GM21447 (cell line): ENCODE results near the gene SMYD3.

ENCODE experiments used
- ATAC-seq: cut with Tn5 transposase; IDR thresholded peaks from one replicate; pipeline ENCODE4 v1.9.1; 2021; ENCODE audit not compliant: unreplicated experiment

The SMYD3 gene

DNA sequence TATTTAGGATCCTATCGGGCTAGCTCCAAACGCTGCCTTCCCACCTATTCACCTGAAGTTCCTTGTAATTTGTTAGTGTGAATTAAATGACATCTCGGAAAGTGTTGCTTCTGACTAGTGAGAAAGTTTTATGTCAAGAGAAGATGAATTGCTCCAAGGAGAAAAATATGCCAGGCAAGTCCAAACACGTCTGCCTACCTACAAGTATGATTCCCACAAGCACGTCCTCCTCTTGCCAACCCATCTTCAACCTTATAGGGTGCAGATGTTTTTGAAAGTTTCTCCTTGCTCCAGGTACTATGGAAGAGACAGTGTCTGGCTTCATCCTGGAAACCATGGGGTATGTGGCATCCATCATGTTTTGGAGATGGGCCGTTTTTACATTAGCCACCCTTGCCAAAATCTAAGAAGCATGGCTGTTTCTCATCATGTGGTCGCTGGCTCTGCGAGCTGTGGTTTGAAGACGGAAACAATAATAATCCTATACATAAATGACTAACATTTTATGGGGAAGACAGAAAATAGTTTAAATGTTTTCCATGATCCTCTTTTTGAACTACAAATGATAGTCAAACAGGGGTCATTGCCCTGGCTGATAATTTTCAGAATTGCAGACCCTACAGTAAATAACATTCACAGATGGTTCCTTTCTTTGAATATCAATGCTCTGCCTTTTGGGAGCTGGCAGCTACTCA, 505.8 kb downstream of the SMYD3 start:
- no peak for ATAC-seq

- no peak for ATAC-seq
Measured at GRCh38 chr1:246000638-246001015, 506.5 kb downstream of the SMYD3 start.

GRCh38 chr1:245999697-246000637, 507.1 kb downstream of the SMYD3 start:
- ATAC-seq, result peak; percentile 84

- no peak for ATAC-seq
Measured at GRCh38 chr1:245997471-245998258, 509.4 kb downstream of the SMYD3 start.

GRCh38 chr1:245996811-245997210, 510.3 kb downstream of the SMYD3 start:
- no peak for ATAC-seq

DNA sequence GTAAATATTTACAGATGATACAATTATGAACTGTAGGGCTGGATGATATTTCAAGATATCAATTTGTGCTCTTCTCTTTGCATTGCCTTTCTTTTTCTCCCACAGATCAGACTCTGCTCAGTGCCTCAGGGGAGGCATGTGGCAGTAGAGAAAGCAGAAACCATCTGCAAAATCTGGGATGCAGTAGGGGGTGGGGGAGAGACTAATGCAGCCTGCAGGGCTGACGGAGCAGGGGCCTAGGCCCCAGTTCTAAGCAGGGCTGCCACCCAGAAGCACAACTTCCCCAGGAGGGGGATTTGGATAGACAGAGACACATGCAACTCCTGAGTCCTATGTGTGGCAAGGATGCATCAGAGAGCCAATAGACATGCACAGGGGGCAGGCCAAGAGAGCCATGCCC, 511.6 kb downstream of the SMYD3 start:
- no peak for ATAC-seq

DNA sequence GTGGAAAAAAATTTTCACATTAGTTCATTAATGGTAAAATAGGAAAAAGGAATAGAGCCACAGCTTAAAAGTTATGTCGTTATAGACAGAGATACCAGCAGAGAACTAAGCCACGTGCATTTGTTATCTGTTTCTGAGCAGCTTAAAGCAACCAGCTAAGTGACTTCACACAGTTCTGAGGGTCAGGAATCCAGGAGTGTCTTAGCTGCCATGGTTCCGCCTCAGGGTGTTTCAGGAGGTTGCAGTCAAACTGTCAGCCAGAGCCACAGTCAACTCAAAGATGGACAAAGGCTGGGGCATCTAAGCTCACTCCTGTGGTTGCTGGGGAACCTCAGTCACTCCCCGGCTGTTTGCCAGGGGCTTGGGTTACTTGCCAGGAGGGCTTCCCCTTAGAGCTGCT, 515.8 kb downstream of the SMYD3 start:
- no peak for ATAC-seq

GRCh38 chr1:245990315-245991022, 516.6 kb downstream of the SMYD3 start:
- ATAC-seq, result no peak

GRCh38 chr1:245988393-245989078, 518.5 kb downstream of the SMYD3 start:
- ATAC-seq, result no peak

DNA sequence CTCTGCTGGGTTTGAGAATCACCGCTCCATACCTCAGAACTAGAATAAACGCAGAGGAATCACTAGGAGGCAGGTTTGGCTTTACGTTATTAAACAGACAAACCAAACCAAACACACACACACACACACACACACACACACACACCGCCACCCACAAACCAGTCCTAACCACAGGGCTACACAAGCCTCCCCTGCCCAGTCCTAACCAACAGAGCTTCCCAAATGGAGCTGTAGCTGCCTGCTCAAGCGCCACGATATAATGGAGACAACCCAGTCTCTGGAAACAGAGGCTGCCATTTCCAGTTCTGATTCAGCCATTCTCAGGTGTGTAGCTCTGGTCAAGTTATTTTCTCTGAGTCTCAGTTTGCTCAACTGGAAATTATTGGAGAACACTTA, 519.1 kb downstream of the SMYD3 start:
- ATAC-seq, result no peak

DNA sequence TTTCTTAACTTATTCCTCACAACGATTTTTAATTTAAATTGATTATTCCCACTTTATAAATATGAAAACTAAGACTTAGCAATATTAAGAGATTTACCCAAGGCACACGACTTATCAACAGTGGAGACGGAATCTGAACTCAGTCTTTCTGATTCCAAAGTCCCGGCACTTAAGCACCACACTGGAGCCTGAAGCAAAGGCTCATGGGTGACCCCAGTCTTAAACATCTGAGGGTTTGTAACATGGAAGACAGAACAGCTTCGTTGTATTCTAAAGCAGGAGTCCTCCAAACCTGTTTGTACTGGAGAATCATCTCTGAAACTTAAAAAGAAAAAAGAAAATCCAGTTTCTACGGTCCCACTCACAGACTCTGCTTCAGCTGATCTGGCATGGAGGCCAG, 519.5 kb downstream of the SMYD3 start:
- no peak for ATAC-seq

DNA sequence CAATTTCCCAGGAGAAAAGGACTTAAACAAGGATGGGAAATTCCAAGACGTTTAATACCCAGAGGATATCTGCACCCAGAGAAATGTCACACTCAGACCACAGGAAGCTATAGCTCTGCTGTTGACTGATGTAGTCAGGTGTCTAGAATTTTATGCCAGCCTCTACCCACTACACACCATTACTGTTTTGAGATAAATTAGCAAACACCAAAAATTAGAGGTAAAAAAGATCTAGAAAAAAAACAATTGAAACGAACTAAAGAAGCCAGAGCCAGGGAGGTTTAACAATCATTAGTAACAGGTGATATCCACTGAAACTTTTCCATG, 519.9 kb downstream of the SMYD3 start:
- no peak for ATAC-seq

DNA sequence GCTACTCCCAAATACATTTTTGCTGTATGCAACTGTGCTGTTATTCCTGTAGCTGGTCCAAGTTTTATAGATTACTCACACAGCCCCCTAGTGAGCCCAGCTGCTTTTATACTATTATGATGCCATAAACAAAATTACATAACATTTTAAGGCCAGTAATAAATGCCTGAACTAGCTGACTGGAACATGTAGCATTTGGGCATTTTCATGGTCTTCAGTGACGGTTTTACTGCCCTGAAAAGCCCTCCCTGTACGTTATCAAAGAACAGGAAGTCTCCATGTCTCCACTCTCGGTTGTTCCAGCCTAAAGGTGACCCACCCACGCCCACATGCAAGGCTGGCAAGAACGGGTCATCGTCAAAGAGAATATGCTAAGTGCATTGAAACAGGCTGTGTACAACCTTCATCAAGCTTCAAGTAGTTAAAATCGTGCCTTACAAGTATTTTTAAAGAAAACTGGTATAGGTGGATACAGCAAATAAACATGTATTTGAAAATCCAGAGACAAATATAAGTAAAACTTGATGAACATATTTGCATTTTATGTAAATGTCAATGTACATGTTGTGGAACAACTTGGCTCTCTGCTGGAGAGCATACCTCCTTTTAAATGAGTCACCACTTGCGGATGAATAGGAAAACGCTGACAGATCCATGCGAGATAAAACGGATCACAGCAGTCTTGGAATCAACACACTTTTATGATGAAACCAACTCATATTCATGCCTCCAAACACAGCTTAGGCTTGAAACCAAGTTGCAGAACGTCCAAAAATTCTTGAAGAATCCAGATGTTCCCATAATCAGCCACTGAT, 520.5 kb downstream of the SMYD3 start:
- no peak for ATAC-seq

DNA sequence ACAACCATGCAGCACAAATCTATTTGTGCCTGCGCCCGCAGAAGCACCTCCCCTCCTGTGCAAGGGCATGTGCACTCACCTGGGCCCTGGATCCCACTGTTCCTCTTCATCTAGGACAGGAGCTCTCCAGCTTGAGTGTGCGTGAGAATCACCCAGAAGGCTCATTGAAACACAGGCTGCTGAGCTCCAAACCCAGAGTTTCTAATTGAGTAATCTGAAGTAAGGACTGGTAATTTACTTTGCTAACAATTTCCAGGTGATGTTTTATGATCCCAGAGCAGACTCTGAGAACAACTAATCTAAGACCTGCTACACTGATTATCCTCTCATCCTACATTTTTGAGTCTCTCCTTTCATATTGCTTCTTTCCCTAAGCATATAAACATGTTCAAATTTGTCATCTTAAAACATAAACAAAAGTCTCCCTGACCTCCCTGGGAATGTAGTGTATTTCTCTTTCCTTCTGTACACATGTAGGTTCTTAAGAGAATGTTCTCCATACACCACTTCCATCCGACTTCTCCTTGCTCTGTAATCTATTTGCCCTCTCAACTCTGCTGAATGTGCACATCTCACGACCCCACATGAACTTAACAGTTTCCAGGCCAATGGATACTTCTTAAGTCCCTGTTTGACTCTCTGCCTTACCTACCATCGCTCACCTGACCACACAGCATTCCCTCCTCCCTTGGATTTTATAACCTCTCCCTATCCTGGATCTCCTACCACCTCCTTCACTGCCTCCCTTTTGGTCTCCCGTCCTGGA, 522.5 kb downstream of the SMYD3 start:
- ATAC-seq, result no peak

GRCh38 chr1:245983294-245983967, 523.6 kb downstream of the SMYD3 start:
- ATAC-seq, result no peak

- no peak for ATAC-seq
Measured at GRCh38 chr1:245979589-245979988, 527.5 kb downstream of the SMYD3 start.

DNA sequence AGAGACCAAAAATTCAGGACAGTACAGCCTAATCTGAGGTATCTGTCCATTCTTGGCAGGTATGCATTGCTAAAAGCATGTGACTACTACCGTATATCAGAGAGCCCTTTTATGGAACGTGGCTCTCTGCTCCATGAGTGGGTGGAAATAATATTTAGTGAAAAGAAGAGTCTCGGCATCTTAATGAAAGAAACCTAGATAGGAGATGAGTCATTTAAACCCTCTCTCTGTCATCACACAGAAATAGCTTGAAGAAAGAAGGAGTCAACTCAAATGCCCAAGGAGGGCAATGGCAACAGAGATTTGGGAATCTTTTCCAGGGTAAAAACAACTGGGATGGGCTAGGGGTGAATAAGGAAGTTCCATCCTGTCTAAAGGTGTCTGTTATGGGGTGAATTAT, 528.2 kb downstream of the SMYD3 start:
- ATAC-seq, result no peak

GRCh38 chr1:245972476-245972875, 534.6 kb downstream of the SMYD3 start:
- ATAC-seq, result no peak
